Keratinocyte (primary cell): ENCODE data around the gene VAV2.

Source experiments
- EZH2 ChIP-seq: IDR thresholded peaks from one replicate; pipeline ENCODE4 v1.6.1; 2012; ENCODE audit warnings: inconsistent platforms, mild to moderate bottlenecking, low read length, moderate library complexity
- TF ChIP-seq, protein P1 (sequence below), 3 experiments: IDR thresholded peaks in 1 of 3; conservative IDR thresholded peaks in 1 of 3; optimal IDR thresholded peaks in 1 of 3; 2 replicates in 2 of 3; 3 replicates in 1 of 3; pipeline versions ENCODE3 to v1.5.1; 2011; ENCODE audit warnings: low read length in 3 of 3, mild to moderate bottlenecking in 3 of 3, moderate library complexity in 2 of 3, control low read depth in 1 of 3, inconsistent platforms in 1 of 3; ENCODE audit not compliant: insufficient read depth in 2 of 3; ENCODE audit errors: extremely low read depth in 1 of 3

DNA sequence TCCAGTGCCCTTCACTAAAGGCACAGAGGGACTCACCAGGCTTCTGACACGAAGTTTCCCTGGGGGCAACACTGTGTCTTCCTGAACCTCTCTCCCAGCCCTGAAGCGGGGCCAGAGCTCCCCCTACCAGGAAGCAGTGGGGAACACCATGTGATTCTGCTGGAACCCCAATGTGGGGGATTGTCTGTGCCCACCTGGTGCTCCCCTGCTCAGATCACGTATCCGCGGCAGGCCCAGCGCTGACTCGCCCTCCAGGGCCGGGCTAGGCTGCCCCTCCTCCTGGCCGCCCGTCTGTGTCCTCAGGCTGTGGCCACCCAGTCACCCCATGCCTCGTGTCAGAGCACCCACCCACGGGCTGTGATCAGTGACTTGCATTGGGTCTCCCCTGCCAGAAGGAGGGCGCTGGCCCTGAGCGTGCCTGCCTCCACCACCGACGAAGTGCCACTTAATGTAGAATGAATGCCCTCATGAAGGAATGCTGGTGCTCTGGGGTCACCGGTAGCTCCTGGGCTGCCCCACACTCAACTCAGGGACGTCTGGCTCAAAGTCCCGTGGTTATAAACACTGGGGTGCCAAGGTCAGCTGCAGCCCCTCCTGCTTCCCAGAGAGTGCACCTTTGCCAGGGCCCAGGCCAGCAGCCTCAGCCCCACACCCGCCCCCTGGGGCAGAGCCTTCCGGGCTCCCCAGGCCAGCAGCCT lies 276.1 kb downstream of the VAV2 start:
- TF ChIP-seq, protein P1, sequence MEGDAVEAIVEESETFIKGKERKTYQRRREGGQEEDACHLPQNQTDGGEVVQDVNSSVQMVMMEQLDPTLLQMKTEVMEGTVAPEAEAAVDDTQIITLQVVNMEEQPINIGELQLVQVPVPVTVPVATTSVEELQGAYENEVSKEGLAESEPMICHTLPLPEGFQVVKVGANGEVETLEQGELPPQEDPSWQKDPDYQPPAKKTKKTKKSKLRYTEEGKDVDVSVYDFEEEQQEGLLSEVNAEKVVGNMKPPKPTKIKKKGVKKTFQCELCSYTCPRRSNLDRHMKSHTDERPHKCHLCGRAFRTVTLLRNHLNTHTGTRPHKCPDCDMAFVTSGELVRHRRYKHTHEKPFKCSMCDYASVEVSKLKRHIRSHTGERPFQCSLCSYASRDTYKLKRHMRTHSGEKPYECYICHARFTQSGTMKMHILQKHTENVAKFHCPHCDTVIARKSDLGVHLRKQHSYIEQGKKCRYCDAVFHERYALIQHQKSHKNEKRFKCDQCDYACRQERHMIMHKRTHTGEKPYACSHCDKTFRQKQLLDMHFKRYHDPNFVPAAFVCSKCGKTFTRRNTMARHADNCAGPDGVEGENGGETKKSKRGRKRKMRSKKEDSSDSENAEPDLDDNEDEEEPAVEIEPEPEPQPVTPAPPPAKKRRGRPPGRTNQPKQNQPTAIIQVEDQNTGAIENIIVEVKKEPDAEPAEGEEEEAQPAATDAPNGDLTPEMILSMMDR (optimal IDR thresholded peaks at IDR 0.05 in 1 of 3, IDR thresholded peaks at IDR 0.05 in 1 of 3, conservative IDR thresholded peaks at IDR 0.05 in 1 of 3; ENCODE audit: extremely low read depth in 1 of 3, insufficient read depth in 2 of 3, low read length in 3 of 3): peak in 2 of 3 experiments; percentile 25 to 39
- no peak for TF ChIP-seq EZH2
